Esophagus muscularis mucosa (tissue), 4 donors: ENCODE measurements around the gene POLR2E.

Source experiments
- EP300 ChIP-seq: sonication (generic); formaldehyde crosslinking; IDR thresholded peaks from one replicate; pipeline ENCODE4 v1.6.1; 2017; ENCODE audit warnings: antibody characterized with exemption
- POLR2A ChIP-seq: fragments of 450-650 bp; IDR thresholded peaks from one replicate; pipeline ENCODE4 v1.6.1; 2017; ENCODE audit warnings: antibody characterized with exemption, moderate library complexity, mild to moderate bottlenecking, low read depth
- POLR2AphosphoS5 ChIP-seq, 2 donors: sonication (generic); formaldehyde crosslinking; IDR thresholded peaks; one replicate each; pipeline ENCODE4 v1.6.1; 2017; ENCODE audit warnings: antibody characterized with exemption in 2 of 2
- TF ChIP-seq, protein P1 (sequence below), 3 experiments: fragments of 200-600 bp in 2 of 3; fragments of 450-650 bp in 1 of 3; sonication (generic) in 2 of 3; IDR thresholded peaks; one replicate each; pipeline ENCODE4 v1.5.1; 2017 to 2019; ENCODE audit warnings: antibody characterized with exemption in 3 of 3, mild to moderate bottlenecking in 2 of 3, moderate library complexity in 1 of 3

DNA sequence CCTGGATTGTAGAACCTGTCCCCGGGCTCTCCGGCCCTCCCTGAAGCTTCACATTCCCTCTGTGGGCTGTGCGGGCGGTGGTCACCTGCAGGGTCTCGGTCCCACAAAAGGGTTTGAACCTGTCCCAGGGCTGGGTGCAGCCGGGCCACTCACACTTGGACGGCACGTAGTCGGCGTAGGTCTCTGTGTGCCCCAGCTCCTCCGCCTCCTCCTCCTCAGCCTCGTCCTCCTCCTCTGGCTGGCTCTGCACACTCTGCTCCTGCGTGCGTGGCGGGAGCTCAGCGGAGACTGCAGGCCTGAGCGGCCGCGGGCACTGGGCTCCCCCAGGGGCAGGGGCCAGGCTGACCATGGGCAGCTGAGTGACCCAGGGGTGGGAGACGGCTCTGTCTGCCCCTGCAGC is 28.2 kb upstream of the POLR2E start:
- TF ChIP-seq, protein P1, sequence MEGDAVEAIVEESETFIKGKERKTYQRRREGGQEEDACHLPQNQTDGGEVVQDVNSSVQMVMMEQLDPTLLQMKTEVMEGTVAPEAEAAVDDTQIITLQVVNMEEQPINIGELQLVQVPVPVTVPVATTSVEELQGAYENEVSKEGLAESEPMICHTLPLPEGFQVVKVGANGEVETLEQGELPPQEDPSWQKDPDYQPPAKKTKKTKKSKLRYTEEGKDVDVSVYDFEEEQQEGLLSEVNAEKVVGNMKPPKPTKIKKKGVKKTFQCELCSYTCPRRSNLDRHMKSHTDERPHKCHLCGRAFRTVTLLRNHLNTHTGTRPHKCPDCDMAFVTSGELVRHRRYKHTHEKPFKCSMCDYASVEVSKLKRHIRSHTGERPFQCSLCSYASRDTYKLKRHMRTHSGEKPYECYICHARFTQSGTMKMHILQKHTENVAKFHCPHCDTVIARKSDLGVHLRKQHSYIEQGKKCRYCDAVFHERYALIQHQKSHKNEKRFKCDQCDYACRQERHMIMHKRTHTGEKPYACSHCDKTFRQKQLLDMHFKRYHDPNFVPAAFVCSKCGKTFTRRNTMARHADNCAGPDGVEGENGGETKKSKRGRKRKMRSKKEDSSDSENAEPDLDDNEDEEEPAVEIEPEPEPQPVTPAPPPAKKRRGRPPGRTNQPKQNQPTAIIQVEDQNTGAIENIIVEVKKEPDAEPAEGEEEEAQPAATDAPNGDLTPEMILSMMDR (IDR thresholded peaks at IDR 0.05): no peak
- no peak for TF ChIP-seq POLR2A
- TF ChIP-seq POLR2AphosphoS5 (IDR thresholded peaks at IDR 0.05): no peak
- no peak for TF ChIP-seq EP300
